IMR-90 (cell line): Measurements from ENCODE around the gene BTK. TPM values are rescaled to one million over a fixed set of nuclear protein-coding genes. Genes with fewer than 3 reads are reported as not detected.

Experiments
- ATAC-seq: fragments of 200-7000 bp; cut with Tn5 transposase; 2 replicates; pipeline ENCODE4 v1.9.1; 2020; ENCODE audit warnings: low read depth, mild to moderate bottlenecking, moderate library complexity
- BruUV-seq: library from RNA; stranded (reverse); fragments of 400-500 nt; replicated peaks from 2 replicates; lab custom pipeline; 2021; lab: Mats Ljungman, UMichigan
- CTCF ChIA-PET: fragments of 300-600 bp; formaldehyde crosslinking; extraction: SDS; loops from one replicate; lab custom pipeline; 2021; ENCODE audit warnings: antibody characterized with exemption; lab: Yijun Ruan, JAX
- POLR2A ChIA-PET: fragments of 300-600 bp; sonication (Branson Sonifier 250); formaldehyde crosslinking; loops from one replicate; lab custom pipeline; 2022; ENCODE audit warnings: antibody characterized with exemption; ENCODE audit not compliant: unreplicated experiment; lab: Charles Lee
- DNase-seq: peaks from one replicate; pipeline ENCODE4 v3.0.0; 2013
- H2AFZ ChIP-seq: replicated peaks from 2 replicates; pipeline ENCODE3; 2013; ENCODE audit warnings: low read length, mild to moderate bottlenecking; ENCODE audit not compliant: poor library complexity
- H2AK5ac ChIP-seq: 2 replicates; pipeline ENCODE4 v1.6.1; 2013; ENCODE audit warnings: low read depth, low read length, inconsistent platforms
- H2AK9ac ChIP-seq: replicated peaks from 2 replicates; pipeline ENCODE3; 2013; ENCODE audit warnings: mild to moderate bottlenecking, low read depth, low read length, moderate library complexity; ENCODE audit not compliant: poor library complexity
- H2BK120ac ChIP-seq: 2 replicates; pipeline ENCODE4 v1.6.1; 2013; ENCODE audit warnings: low read depth, low read length, inconsistent platforms
- H2BK15ac ChIP-seq: 3 replicates; pipeline ENCODE4 v1.6.1; 2013; ENCODE audit warnings: low read depth, low read length, inconsistent platforms
- H2BK20ac ChIP-seq: 2 replicates; pipeline ENCODE4 v1.6.1; 2013; ENCODE audit warnings: low read depth, mild to moderate bottlenecking, inconsistent platforms, low read length, moderate library complexity
- H2BK5ac ChIP-seq: 2 replicates; pipeline ENCODE4 v1.6.1; 2013; ENCODE audit warnings: mild to moderate bottlenecking, low read depth, low read length, inconsistent platforms; ENCODE audit not compliant: poor library complexity, severe bottlenecking
- H3K14ac ChIP-seq: replicated peaks from 2 replicates; pipeline ENCODE4 v1.6.1; 2013; ENCODE audit warnings: low read depth, low read length, inconsistent platforms
- H3K18ac ChIP-seq: 2 replicates; pipeline ENCODE4 v1.6.1; 2013; ENCODE audit warnings: low read depth, low read length, control low read depth
- H3K23ac ChIP-seq: 2 replicates; pipeline ENCODE4 v1.6.1; 2013; ENCODE audit warnings: low read depth, low read length, inconsistent platforms
- H3K27ac ChIP-seq: 2 replicates; pipeline ENCODE4 v1.5.1; 2013; ENCODE audit warnings: mild to moderate bottlenecking, control low read depth, low read length; ENCODE audit not compliant: insufficient read depth
- H3K27me3 ChIP-seq: 2 replicates; pipeline ENCODE4 v1.6.1; 2013; ENCODE audit warnings: low read length; ENCODE audit not compliant: control insufficient read depth, insufficient read depth
- H3K36me3 ChIP-seq: 2 replicates; pipeline ENCODE4 v1.6.1; 2013; ENCODE audit warnings: low read length, mixed read lengths; ENCODE audit not compliant: control insufficient read depth, insufficient read depth
- H3K4ac ChIP-seq: 2 replicates; pipeline ENCODE4 v1.6.1; 2013; ENCODE audit warnings: low read depth, low read length, inconsistent platforms
- H3K4me1 ChIP-seq: 2 replicates; pipeline ENCODE4 v1.6.1; 2013; ENCODE audit warnings: low read length, mixed read lengths; ENCODE audit not compliant: control insufficient read depth, insufficient read depth
- H3K4me2 ChIP-seq: 2 replicates; pipeline ENCODE4 v1.6.1; 2013; ENCODE audit warnings: low read depth, mild to moderate bottlenecking, control low read depth, low read length, moderate library complexity
- H3K4me3 ChIP-seq: 2 replicates; pipeline ENCODE4 v1.5.1; 2013; ENCODE audit warnings: low read depth, mild to moderate bottlenecking, control low read depth, low read length, moderate library complexity; ENCODE audit not compliant: insufficient read depth
- H3K56ac ChIP-seq: 2 replicates; pipeline ENCODE4 v1.6.1; 2013; ENCODE audit warnings: low read length, inconsistent platforms; ENCODE audit not compliant: insufficient read depth; ENCODE audit errors: extremely low read depth
- H3K79me1 ChIP-seq, 2 experiments: 2 replicates each; pipeline ENCODE4 v1.6.1; 2013; ENCODE audit warnings: low read length in 2 of 2, inconsistent platforms in 1 of 2, low read depth in 1 of 2
- H3K9ac ChIP-seq: 2 replicates; pipeline ENCODE4 v1.6.1; 2013; ENCODE audit warnings: low read depth, low read length, control low read depth
- H3K9me1 ChIP-seq: 2 replicates; pipeline ENCODE4 v1.6.1; 2013; ENCODE audit warnings: low read length, inconsistent platforms; ENCODE audit not compliant: insufficient read depth
- H3K9me3 ChIP-seq: 2 replicates; pipeline ENCODE4 v1.6.1; 2013; ENCODE audit warnings: low read length; ENCODE audit not compliant: control insufficient read depth, insufficient read depth
- H4K20me1 ChIP-seq: 2 replicates; pipeline ENCODE4 v1.6.1; 2013; ENCODE audit warnings: low read length, inconsistent platforms; ENCODE audit not compliant: insufficient read depth
- H4K5ac ChIP-seq: 2 replicates; pipeline ENCODE4 v1.6.1; 2013; ENCODE audit warnings: mild to moderate bottlenecking, low read depth, low read length, control low read depth
- H4K8ac ChIP-seq, 2 experiments: 2 replicates each; pipeline ENCODE4 v1.6.1; 2013; ENCODE audit warnings: low read depth in 2 of 2, low read length in 2 of 2, control low read depth in 1 of 2, inconsistent platforms in 1 of 2
- H4K91ac ChIP-seq: 2 replicates; pipeline ENCODE4 v1.6.1; 2013; ENCODE audit warnings: low read depth, low read length, inconsistent platforms; ENCODE audit not compliant: insufficient read depth
- BHLHE40 ChIP-seq: fragments of 150-350 bp; IDR thresholded peaks from 2 replicates; pipeline ENCODE4 v1.6.1; 2016; ENCODE audit warnings: mild to moderate bottlenecking, low read depth, low read length
- MAFK ChIP-seq: IDR thresholded peaks from 2 replicates; pipeline ENCODE4 v1.6.1; 2012; ENCODE audit warnings: low read depth, low read length, improper control_type of control experiment
- MAZ ChIP-seq: IDR thresholded peaks from 2 replicates; pipeline ENCODE4 v1.6.1; 2012; ENCODE audit warnings: low read depth, mild to moderate bottlenecking, low read length, improper control_type of control experiment, moderate library complexity, borderline replicate concordance
- NFE2L2 ChIP-seq: fragments of 150-350 bp; IDR thresholded peaks from 2 replicates; pipeline ENCODE4 v1.6.1; 2016; ENCODE audit warnings: low read depth, mild to moderate bottlenecking, low read length
- POLR2A ChIP-seq: IDR thresholded peaks from 2 replicates; pipeline ENCODE4 v1.6.1; 2012; ENCODE audit warnings: mild to moderate bottlenecking, low read depth, low read length
- RCOR1 ChIP-seq: IDR thresholded peaks from 2 replicates; pipeline ENCODE4 v1.6.1; 2012; ENCODE audit warnings: mild to moderate bottlenecking, low read length, improper control_type of control experiment; ENCODE audit not compliant: insufficient replicate concordance
- RFX5 ChIP-seq: IDR thresholded peaks from 2 replicates; pipeline ENCODE4 v1.8.0; 2012; ENCODE audit warnings: low read depth, mild to moderate bottlenecking, low read length, moderate library complexity
- SMC3 ChIP-seq: fragments of 150-350 bp; IDR thresholded peaks from 2 replicates; pipeline ENCODE4 v1.6.1; 2016; ENCODE audit warnings: low read depth, mild to moderate bottlenecking, antibody characterized with exemption, low read length, moderate library complexity
- WGBS, 2 experiments: methylation state at CpG; one replicate each; pipeline versions ENCODE4 v1.1.5 to v1.1.7; 2013; ENCODE audit warnings: missing lambda C conversion rate in 2 of 2; ENCODE audit not compliant: insufficient read length in 1 of 2; ENCODE audit errors: extremely low coverage in 2 of 2; 5-methylcytosine and 5-hydroxymethylcytosine counted together
- dilution Hi-C: fragments of 300-500 bp; cut with HindIII; formaldehyde crosslinking; loops from one replicate; pipeline ENCODE4 v1.14.3; 2018; ENCODE audit warnings: low sequenced_read_pairs; ENCODE audit not compliant: unreplicated experiment
- in situ Hi-C: fragments of 300-500 bp; cut with MboI; formaldehyde crosslinking; loops from 3 replicates; pipeline ENCODE4 v1.14.3; 2019; ENCODE audit warnings: low sequenced_read_pairs, inconsistent platforms, mixed read lengths
- intact Hi-C: fragments of 100-400 bp; cut with micrococcal nuclease; formaldehyde crosslinking; loops from 2 replicates; pipeline ENCODE4 v1.10.0; 2022
- polyA plus RNA-seq, 3 experiments: library from polyadenylated mRNA; depleted of rRNA; stranded (reverse); fragments of >200 nt; gene quantifications; 2 replicates each; pipeline ENCODE4 v1.2.3, GENCODE V29; 2012; ENCODE audit warnings: low replicate concordance in 1 of 3
- total RNA-seq: library from RNA; depleted of rRNA; stranded (reverse); fragments of >200 nt; gene quantifications from 2 replicates; pipeline ENCODE4 v1.2.3, GENCODE V29; 2012
- TF ChIP-seq, protein P1 (sequence below): fragments of 150-350 bp; IDR thresholded peaks from 2 replicates; pipeline ENCODE4 v1.6.1; 2017; ENCODE audit warnings: mild to moderate bottlenecking, antibody characterized with exemption, low read length, low read depth
- TF ChIP-seq, protein P2 (sequence below): fragments of 150-350 bp; IDR thresholded peaks from 2 replicates; pipeline ENCODE4 v1.6.1; 2016; ENCODE audit warnings: low read depth, mild to moderate bottlenecking, low read length, moderate library complexity, borderline replicate concordance

Gene BTK
- total and polyA plus RNA-seq, 2 of the 4 experiments (the other 2 are of a cell fraction) = not detected

DNA sequence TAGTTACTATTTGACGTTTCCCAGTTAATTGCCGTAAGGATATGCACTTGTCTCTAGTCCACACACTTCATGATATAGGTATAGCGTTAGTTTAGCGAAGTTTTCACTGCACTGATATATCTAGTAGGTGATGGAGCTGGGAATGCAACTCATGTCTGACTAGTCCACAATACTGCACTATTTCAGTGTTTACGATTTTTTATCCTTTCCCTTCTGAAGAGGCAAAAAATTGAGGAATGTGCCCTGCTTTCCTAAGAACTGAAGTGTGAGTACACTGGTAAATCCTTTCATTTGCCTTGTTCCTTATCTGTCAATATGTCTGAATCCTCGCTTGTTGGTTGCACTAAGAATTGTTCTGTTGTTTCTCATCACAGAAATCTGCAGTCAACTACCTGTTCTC is 5.8 kb upstream of the BTK start:
- Histone ChIP-seq H3K23ac (peak overlapping the region; percentile 88; the same call in 1 of the 2 replicates), H2AK9ac (no peak overlapping the region), H2AFZ (no peak overlapping the region), H4K5ac (no peak overlapping the region), H2BK5ac (peak overlapping the region; percentile 49), H3K79me1 (peaks cover 0 to 16% of the 10 kb centered on the region in 2 experiments; a peak in 2 of 4 replicates), H3K9me1 (peaks cover 4% of the 10 kb centered on the region), H3K9ac (peak overlapping the region; percentile 91), H3K18ac (no peak overlapping the region), H3K27ac (peak overlapping the region; percentile 34; the same call in 1 of the 2 replicates), H2AK5ac (no peak overlapping the region), H3K56ac (peak overlapping the region; percentile 66; the same call in 1 of the 2 replicates), H3K36me3 (peaks cover 11% of the 10 kb centered on the region; the same call in 1 of the 2 replicates), H2BK15ac (no peak overlapping the region), H4K8ac (0 out of 4 replicates have a peak overlapping the region, but pooled peaks of 1 of the 2 experiments have one; percentile 88), H4K20me1 (peaks cover 13% of the 10 kb centered on the region; the same call in 1 of the 2 replicates), H2BK20ac (no peak overlapping the region), H3K4me2 (peak overlapping the region; percentile 96), H3K9me3 (no peaks in the 10 kb centered on the region), H2BK120ac (no peak overlapping the region), H4K91ac (no peak overlapping the region), H3K4ac (no peak overlapping the region), H3K4me3 (peak overlapping the region; percentile 74), H3K14ac (peak overlapping the region; percentile 96), H3K4me1 (no peaks in the 10 kb centered on the region), H3K27me3 (peaks cover 4% of the 10 kb centered on the region; the same call in 1 of the 2 replicates)
- ChIA-PET CTCF (no interaction called here), POLR2A (no interaction called here)
- dilution Hi-C loops = no loop called here
- intact Hi-C loops = no loop called here
- no TSS peak for BruUV-seq
- TF ChIP-seq MAZ = no peak
- TF ChIP-seq POLR2A = no peak
- TF ChIP-seq BHLHE40 = no peak
- TF ChIP-seq MAFK = no peak
- TF ChIP-seq, protein P1, sequence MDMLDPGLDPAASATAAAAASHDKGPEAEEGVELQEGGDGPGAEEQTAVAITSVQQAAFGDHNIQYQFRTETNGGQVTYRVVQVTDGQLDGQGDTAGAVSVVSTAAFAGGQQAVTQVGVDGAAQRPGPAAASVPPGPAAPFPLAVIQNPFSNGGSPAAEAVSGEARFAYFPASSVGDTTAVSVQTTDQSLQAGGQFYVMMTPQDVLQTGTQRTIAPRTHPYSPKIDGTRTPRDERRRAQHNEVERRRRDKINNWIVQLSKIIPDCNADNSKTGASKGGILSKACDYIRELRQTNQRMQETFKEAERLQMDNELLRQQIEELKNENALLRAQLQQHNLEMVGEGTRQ = no peak
- TF ChIP-seq SMC3 = no peak
- TF ChIP-seq RFX5 = no peak
- TF ChIP-seq NFE2L2 = no peak
- TF ChIP-seq, protein P2, sequence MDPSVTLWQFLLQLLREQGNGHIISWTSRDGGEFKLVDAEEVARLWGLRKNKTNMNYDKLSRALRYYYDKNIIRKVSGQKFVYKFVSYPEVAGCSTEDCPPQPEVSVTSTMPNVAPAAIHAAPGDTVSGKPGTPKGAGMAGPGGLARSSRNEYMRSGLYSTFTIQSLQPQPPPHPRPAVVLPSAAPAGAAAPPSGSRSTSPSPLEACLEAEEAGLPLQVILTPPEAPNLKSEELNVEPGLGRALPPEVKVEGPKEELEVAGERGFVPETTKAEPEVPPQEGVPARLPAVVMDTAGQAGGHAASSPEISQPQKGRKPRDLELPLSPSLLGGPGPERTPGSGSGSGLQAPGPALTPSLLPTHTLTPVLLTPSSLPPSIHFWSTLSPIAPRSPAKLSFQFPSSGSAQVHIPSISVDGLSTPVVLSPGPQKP = no peak
- TF ChIP-seq RCOR1 = no peak
- WGBS, 2 experiments = 50% methylated on average over 1 of the region's 6 CpGs; no CpG with 5 or more reads in 1 of the 2 experiments
- in situ Hi-C loops = no loop called here
- ATAC-seq = no peak
- no peak for DNase-seq
